Ectodermal cell (in vitro differentiated cells): Measurements from ENCODE around the gene PRR15L.
"Not testable (repeated sequence)": the region's sequence is repeated elsewhere in the genome, so short reads cannot be mapped to it uniquely, and the experiment has no call there.

Experiments
- H3K27ac ChIP-seq: 2 replicates; pipeline ENCODE4 v1.7.0; 2013; ENCODE audit warnings: mild to moderate bottlenecking, low read depth, low read length; ENCODE audit not compliant: insufficient read depth, poor library complexity, severe bottlenecking
- H3K27me3 ChIP-seq: 2 replicates; pipeline ENCODE4 v1.7.0; 2013; ENCODE audit warnings: mild to moderate bottlenecking, low read length; ENCODE audit not compliant: insufficient read depth, control insufficient read depth, poor library complexity, severe bottlenecking
- H3K36me3 ChIP-seq: one replicate; pipeline ENCODE4 v1.7.0; 2013; ENCODE audit warnings: low read length; ENCODE audit not compliant: control insufficient read depth, insufficient read depth
- H3K4me1 ChIP-seq: one replicate; pipeline ENCODE4 v1.7.0; 2013; ENCODE audit warnings: low read length; ENCODE audit not compliant: control insufficient read depth, insufficient read depth
- H3K4me3 ChIP-seq: 2 replicates; pipeline ENCODE4 v1.7.0; 2013; ENCODE audit warnings: low read depth, low read length, control low read depth; ENCODE audit not compliant: insufficient read depth
- H3K9me3 ChIP-seq: 2 replicates; pipeline ENCODE4 v1.7.0; 2013; ENCODE audit warnings: mild to moderate bottlenecking, low read length, moderate library complexity; ENCODE audit not compliant: control insufficient read depth
- WGBS, 2 experiments: methylation state at CpG; one replicate each; pipeline ENCODE4 v1.1.7; 2013; ENCODE audit warnings: missing lambda C conversion rate in 2 of 2; 5-methylcytosine and 5-hydroxymethylcytosine counted together

The PRR15L gene

DNA sequence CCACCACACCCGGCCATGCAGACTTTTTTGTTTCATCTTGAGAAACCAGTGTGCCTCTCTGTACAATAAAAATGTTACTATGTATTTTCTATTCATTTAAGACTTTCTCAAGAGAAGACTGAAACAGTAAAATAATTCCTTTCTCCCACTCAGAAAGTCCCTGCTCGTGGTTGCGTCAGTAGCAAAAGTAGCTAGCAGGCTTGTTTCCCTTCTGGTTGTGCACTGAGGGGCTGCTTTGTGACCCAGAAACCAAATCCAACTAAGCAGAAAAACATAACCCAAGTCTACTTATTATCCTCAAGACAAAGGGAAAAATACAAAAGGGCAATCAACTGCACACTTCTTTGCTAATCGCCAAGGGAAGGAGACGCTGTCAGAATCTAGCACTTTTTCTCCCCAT is 19.7 kb downstream of the PRR15L start:
- H3K36me3 ChIP-seq, result no peaks in the 10 kb centered on the region
- H3K27me3 ChIP-seq, result peaks cover 4% of the 10 kb centered on the region
- 96% methylated on average over 5 of the region's 5 CpGs for WGBS, 2 experiments
- no peaks in the 10 kb centered on the region for H3K9me3 ChIP-seq
- no peak overlapping the region for H3K4me3 ChIP-seq
- H3K4me1 ChIP-seq, result no peaks in the 10 kb centered on the region
- no peak overlapping the region for H3K27ac ChIP-seq

GRCh38 chr17:47935961-47936360 is 21.7 kb downstream of the PRR15L start:
- Histone ChIP-seq H3K36me3 (no peaks in the 10 kb centered on the region), H3K4me1 (no peaks in the 10 kb centered on the region), H3K4me3 (no peak overlapping the region), H3K9me3 (no peaks in the 10 kb centered on the region), H3K27me3 (peaks cover 3% of the 10 kb centered on the region), H3K27ac (no peak overlapping the region)
- 88 to 93% methylated on average over 5 of the region's 5 CpGs for WGBS, 2 experiments

DNA sequence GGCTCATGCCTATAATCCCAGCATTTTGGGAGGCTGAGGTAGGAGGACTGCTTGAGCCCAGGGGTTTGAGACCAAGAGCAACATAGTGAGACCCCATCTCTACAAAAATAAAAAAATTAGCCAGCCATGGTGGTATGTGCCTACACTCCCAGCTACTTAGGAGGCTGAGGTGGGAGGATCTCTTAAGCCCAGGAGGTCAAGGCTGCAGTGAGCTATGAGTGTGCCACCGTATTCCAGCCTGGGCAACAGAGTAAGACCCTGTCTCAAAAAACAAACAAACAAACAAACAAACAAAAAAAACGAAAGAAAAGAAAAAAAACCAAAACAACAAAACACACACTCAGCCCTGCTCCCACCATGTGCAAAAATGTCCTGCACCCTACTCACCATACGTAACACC is 22.2 kb downstream of the PRR15L start:
- 81 to 88% methylated on average over 3 of the region's 3 CpGs for WGBS, 2 experiments
- H3K4me1 ChIP-seq, H3K9me3 ChIP-seq, H3K36me3 ChIP-seq, H3K27me3 ChIP-seq, H3K4me3 ChIP-seq, H3K27ac ChIP-seq: not testable (repeated sequence)

- Histone ChIP-seq H3K9me3 (no peaks in the 10 kb centered on the region), H3K36me3 (no peaks in the 10 kb centered on the region), H3K4me3 (no peak overlapping the region), H3K4me1 (no peaks in the 10 kb centered on the region), H3K27me3 (no peaks in the 10 kb centered on the region), H3K27ac (no peak overlapping the region)
- 93 to 95% methylated on average over 1 of the region's 1 CpG for WGBS, 2 experiments
Measured at GRCh38 chr17:47934856-47935255, 22.8 kb downstream of the PRR15L start.

GRCh38 chr17:47931848-47932247 is 25.8 kb downstream of the PRR15L start:
- Histone ChIP-seq H3K27ac (no peak overlapping the region), H3K9me3 (no peaks in the 10 kb centered on the region), H3K27me3 (no peaks in the 10 kb centered on the region), H3K4me1 (no peaks in the 10 kb centered on the region), H3K4me3 (no peak overlapping the region), H3K36me3 (peaks cover 12% of the 10 kb centered on the region)
- WGBS, 2 experiments, result 95 to 96% methylated on average over 4 of the region's 4 CpGs

GRCh38 chr17:47929218-47930000 is 28.3 kb downstream of the PRR15L start:
- Histone ChIP-seq H3K4me1 (no peaks in the 10 kb centered on the region), H3K27ac (no peak overlapping the region), H3K36me3 (peaks cover 28% of the 10 kb centered on the region), H3K27me3 (no peaks in the 10 kb centered on the region), H3K9me3 (no peaks in the 10 kb centered on the region), H3K4me3 (no peak overlapping the region)
- WGBS, 2 experiments, result 85 to 86% methylated on average over 10 of the region's 10 CpGs

DNA sequence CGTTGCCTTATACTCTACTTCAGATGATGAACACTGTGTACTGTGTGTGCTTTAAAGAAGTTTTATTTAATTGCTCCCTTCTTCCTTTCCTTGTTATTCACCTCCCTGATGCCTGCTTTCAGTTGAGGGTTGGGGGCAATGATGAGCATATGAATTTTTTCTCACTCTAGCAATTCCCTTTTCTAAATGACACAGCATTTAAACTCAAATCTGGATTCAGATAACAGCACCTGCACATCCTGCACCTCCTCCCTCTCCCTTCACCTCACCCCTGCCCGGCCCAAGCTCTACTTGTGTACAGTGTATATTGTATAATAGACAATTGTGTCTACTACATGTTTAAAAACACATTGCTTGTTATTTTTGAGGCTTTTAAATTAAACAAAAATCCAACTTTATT is 29.3 kb downstream of the PRR15L start:
- 91% methylated on average over 1 of the region's 2 CpGs; no CpG with 5 or more reads in 1 of the 2 experiments for WGBS, 2 experiments
- Histone ChIP-seq H3K4me3 (no peak overlapping the region), H3K27me3 (no peaks in the 10 kb centered on the region), H3K4me1 (no peaks in the 10 kb centered on the region), H3K27ac (no peak overlapping the region), H3K36me3 (peaks cover 34% of the 10 kb centered on the region), H3K9me3 (no peaks in the 10 kb centered on the region)

- Histone ChIP-seq H3K27ac (no peak overlapping the region), H3K4me1 (no peaks in the 10 kb centered on the region), H3K9me3 (no peaks in the 10 kb centered on the region), H3K36me3 (peaks cover 37% of the 10 kb centered on the region), H3K27me3 (no peaks in the 10 kb centered on the region), H3K4me3 (no peak overlapping the region)
- WGBS, 2 experiments, result 94% methylated on average over 20 of the region's 20 CpGs
Measured at GRCh38 chr17:47927821-47928400, 29.8 kb downstream of the PRR15L start.

- Histone ChIP-seq H3K4me3 (no peak overlapping the region), H3K36me3 (peaks cover 39% of the 10 kb centered on the region)
- 78 to 88% methylated on average over 2 to 3 of the region's 3 CpGs for WGBS, 2 experiments
Measured at GRCh38 chr17:47925678-47925988, 32.0 kb downstream of the PRR15L start.

GRCh38 chr17:47924785-47925677 is 32.7 kb downstream of the PRR15L start:
- peak overlapping the region; percentile 6 for H3K27ac ChIP-seq
- no peaks in the 10 kb centered on the region for H3K4me1 ChIP-seq
- H3K4me3 ChIP-seq, result no peak overlapping the region
- WGBS, 2 experiments, result 92 to 95% methylated on average over 23 of the region's 23 CpGs
- peaks cover 39% of the 10 kb centered on the region for H3K36me3 ChIP-seq
- no peaks in the 10 kb centered on the region for H3K27me3 ChIP-seq
- H3K9me3 ChIP-seq, result no peaks in the 10 kb centered on the region

More at GRCh38 chr17:47925678-47925988, 32.0 kb downstream of the PRR15L start:
- Histone ChIP-seq H3K9me3 (no peaks in the 10 kb centered on the region), H3K27ac (no peak overlapping the region), H3K27me3 (no peaks in the 10 kb centered on the region), H3K4me1 (no peaks in the 10 kb centered on the region)
